H1 (cell line): ENCODE data around the gene LAMA3. TPM values are rescaled to one million over a fixed set of nuclear protein-coding genes. Genes with fewer than 3 reads are reported as not detected.

Experiments
- CTCF ChIA-PET: fragments of 300-600 bp; sonication (Branson Sonifier 250); formaldehyde crosslinking; loops from one replicate; lab custom pipeline; 2021; ENCODE audit not compliant: partially characterized antibody; lab: Charles Lee
- POLR2A ChIA-PET: fragments of 300-600 bp; sonication (Branson Sonifier 250); formaldehyde crosslinking; loops from one replicate; lab custom pipeline; 2021; ENCODE audit warnings: inconsistent platforms; ENCODE audit not compliant: partially characterized antibody; lab: Charles Lee
- DNase-seq, 2 experiments: peaks; one replicate each; pipeline versions ENCODE4 v3.0.0 to v3.0.0-alpha.2; 2010 to 2022; ENCODE audit warnings: low spot score in 2 of 2, low read depth in 1 of 2, mixed read lengths in 1 of 2
- FAIRE-seq: peaks from 2 replicates; lab custom pipeline; 2011; peaks lifted over from hg19 to GRCh38; lab: Jason Lieb, UNC
- H2AFZ ChIP-seq: 2 replicates; pipeline ENCODE4 v1.8.1; 2012; ENCODE audit warnings: low read length, inconsistent platforms
- H2AK5ac ChIP-seq: 2 replicates; pipeline ENCODE4 v1.6.1; 2013; ENCODE audit warnings: low read depth, low read length
- H2BK120ac ChIP-seq: replicated peaks from 2 replicates; pipeline ENCODE3; 2013; ENCODE audit warnings: low read depth, low read length, inconsistent platforms
- H2BK12ac ChIP-seq: 2 replicates; pipeline ENCODE4 v1.6.1; 2013; ENCODE audit warnings: low read depth, low read length
- H2BK15ac ChIP-seq: 2 replicates; pipeline ENCODE4 v1.6.1; 2013; ENCODE audit warnings: low read length
- H2BK20ac ChIP-seq: 2 replicates; pipeline ENCODE4 v1.6.1; 2013; ENCODE audit warnings: low read length
- H2BK5ac ChIP-seq: 2 replicates; pipeline ENCODE4 v1.6.1; 2013; ENCODE audit warnings: low read depth, low read length
- H3K14ac ChIP-seq: 2 replicates; pipeline ENCODE4 v1.6.1; 2013; ENCODE audit warnings: inconsistent platforms; ENCODE audit not compliant: insufficient read length
- H3K18ac ChIP-seq: 2 replicates; pipeline ENCODE4 v1.6.1; 2013; ENCODE audit warnings: low read length; ENCODE audit errors: extremely low read depth
- H3K23ac ChIP-seq: 2 replicates; pipeline ENCODE4 v1.6.1; 2013; ENCODE audit warnings: inconsistent platforms; ENCODE audit not compliant: insufficient read length
- H3K23me2 ChIP-seq: 2 replicates; pipeline ENCODE4 v1.6.1; 2013; ENCODE audit warnings: low read depth, low read length
- H3K27ac ChIP-seq: 2 replicates; pipeline ENCODE4 v1.6.1; 2011; ENCODE audit warnings: low read depth, low read length, inconsistent platforms
- H3K27me3 ChIP-seq, 4 experiments: replicated peaks in 1 of 4; 1 replicate in 1 of 4; 2 replicates in 3 of 4; pipeline versions ENCODE4 v1.6.1 to v1.8.1; 2011 to 2013; ENCODE audit warnings: low read length in 3 of 4, mild to moderate bottlenecking in 3 of 4, inconsistent platforms in 2 of 4, mixed read lengths in 2 of 4, moderate library complexity in 1 of 4; ENCODE audit not compliant: control insufficient read depth in 3 of 4, insufficient read depth in 3 of 4; ENCODE audit errors: extremely low read depth in 1 of 4
- H3K36me3 ChIP-seq, 4 experiments: 2 replicates each; pipeline versions ENCODE4 v1.6.1 to v1.8.1; 2011 to 2013; ENCODE audit warnings: mild to moderate bottlenecking in 4 of 4, low read length in 3 of 4, moderate library complexity in 2 of 4, control low read depth in 1 of 4, inconsistent platforms in 1 of 4; ENCODE audit not compliant: insufficient read depth in 4 of 4, control insufficient read depth in 2 of 4
- H3K4ac ChIP-seq: replicated peaks from 2 replicates; pipeline ENCODE3; 2013; ENCODE audit warnings: low read length, low read depth, mixed read lengths, inconsistent platforms; ENCODE audit not compliant: insufficient read length
- H3K4me1 ChIP-seq, 4 experiments: replicated peaks in 1 of 4; 1 replicate in 1 of 4; 2 replicates in 3 of 4; pipeline versions ENCODE4 v1.6.1 to v1.8.1; 2011 to 2013; ENCODE audit warnings: low read length in 3 of 4, inconsistent platforms in 2 of 4, mixed read lengths in 1 of 4; ENCODE audit not compliant: insufficient read depth in 4 of 4, control insufficient read depth in 3 of 4
- H3K4me2 ChIP-seq, 2 experiments: 2 replicates each; pipeline versions ENCODE4 v1.6.1 to v1.8.1; 2011 to 2013; ENCODE audit warnings: low read depth in 2 of 2, low read length in 2 of 2, control low read depth in 1 of 2, inconsistent platforms in 1 of 2, mild to moderate bottlenecking in 1 of 2; ENCODE audit not compliant: insufficient read depth in 1 of 2
- H3K4me3 ChIP-seq, 4 experiments: fragments of 200-600, 300-600 bp in 1 of 4; sonication (generic), shearing (Covaris generic), sonication (Bioruptor Twin) in 1 of 4; 2 replicates each; pipeline versions ENCODE4 v1.5.1 to v1.8.1; 2011 to 2016; ENCODE audit warnings: low read length in 4 of 4, low read depth in 3 of 4, control low read depth in 2 of 4, inconsistent platforms in 2 of 4, mild to moderate bottlenecking in 2 of 4, mixed read lengths in 1 of 4, moderate library complexity in 1 of 4; ENCODE audit not compliant: insufficient read depth in 2 of 4; ENCODE audit errors: extremely low read depth in 1 of 4
- H3K56ac ChIP-seq: replicated peaks from 2 replicates; pipeline ENCODE3; 2013; ENCODE audit warnings: low read depth, mild to moderate bottlenecking, mixed read lengths, low read length, inconsistent platforms; ENCODE audit not compliant: insufficient read length
- H3K79me1 ChIP-seq: 2 replicates; pipeline ENCODE4 v1.6.1; 2013; ENCODE audit warnings: low read depth, low read length, control low read depth
- H3K79me2 ChIP-seq, 2 experiments: 2 replicates each; pipeline versions ENCODE4 v1.6.1 to v1.8.1; 2012 to 2013; ENCODE audit warnings: low read length in 2 of 2, mild to moderate bottlenecking in 2 of 2, inconsistent platforms in 1 of 2; ENCODE audit not compliant: insufficient read depth in 2 of 2, control insufficient read depth in 1 of 2
- H3K9ac ChIP-seq, 4 experiments: replicated peaks in 1 of 4; 1 replicate in 1 of 4; 2 replicates in 3 of 4; pipeline versions ENCODE4 v1.6.1 to v1.8.1; 2011 to 2013; ENCODE audit warnings: low read depth in 3 of 4, low read length in 3 of 4, control low read depth in 2 of 4, mild to moderate bottlenecking in 2 of 4, moderate library complexity in 2 of 4, inconsistent platforms in 1 of 4; ENCODE audit errors: extremely low read depth in 1 of 4
- H3K9me3 ChIP-seq, 2 experiments: 2 replicates each; pipeline versions ENCODE4 v1.6.1 to v1.8.1; 2012 to 2013; ENCODE audit warnings: mild to moderate bottlenecking in 2 of 2, moderate library complexity in 2 of 2, control low read depth in 1 of 2, inconsistent platforms in 1 of 2, low read depth in 1 of 2, low read length in 1 of 2, mixed read lengths in 1 of 2; ENCODE audit not compliant: insufficient read depth in 2 of 2
- H4K20me1 ChIP-seq, 2 experiments: replicated peaks in 1 of 2; 2 replicates each; pipeline versions ENCODE3 to v1.8.1; 2011 to 2013; ENCODE audit warnings: inconsistent platforms in 2 of 2, low read length in 2 of 2, mild to moderate bottlenecking in 1 of 2; ENCODE audit not compliant: insufficient read depth in 2 of 2, control insufficient read depth in 1 of 2
- H4K5ac ChIP-seq: 2 replicates; pipeline ENCODE4 v1.6.1; 2013; ENCODE audit warnings: low read length, low read depth, mixed read lengths, inconsistent platforms; ENCODE audit not compliant: insufficient read length
- H4K8ac ChIP-seq: 2 replicates; pipeline ENCODE4 v1.8.0; 2013; ENCODE audit warnings: mild to moderate bottlenecking, moderate library complexity, low read length, inconsistent platforms; ENCODE audit not compliant: insufficient read depth; ENCODE audit errors: extremely low read depth
- H4K91ac ChIP-seq: replicated peaks from 2 replicates; pipeline ENCODE3; 2013; ENCODE audit warnings: low read length, mixed read lengths, inconsistent platforms; ENCODE audit not compliant: insufficient read length
- CBX8 ChIP-seq: fragments of 300-800, 300-1000 bp; sonication (generic); IDR thresholded peaks from 2 replicates; pipeline ENCODE4 v1.7.1; 2016; ENCODE audit warnings: low read depth, low read length, borderline replicate concordance
- CTCF ChIP-seq, 3 experiments: IDR thresholded peaks; 1 replicate in 2 of 3; 2 replicates in 1 of 3; pipeline versions ENCODE4 v1.5.1 to v1.6.1; 2011; ENCODE audit warnings: low read length in 3 of 3, mild to moderate bottlenecking in 3 of 3, inconsistent platforms in 2 of 3, low read depth in 1 of 3, moderate library complexity in 1 of 3; ENCODE audit not compliant: insufficient read depth in 1 of 3; ENCODE audit errors: control extremely low read depth in 1 of 3
- KDM5A ChIP-seq: fragments of 200-600 bp; IDR thresholded peaks from 2 replicates; pipeline ENCODE4 v1.7.1; 2012; ENCODE audit warnings: mild to moderate bottlenecking, low read length, inconsistent platforms, mixed read lengths
- MAX ChIP-seq: IDR thresholded peaks from 2 replicates; pipeline ENCODE4 v1.6.1; 2012; ENCODE audit warnings: inconsistent platforms
- POU5F1 ChIP-seq: IDR thresholded peaks from 2 replicates; pipeline ENCODE4 v1.6.1; 2011; ENCODE audit warnings: low read depth, mild to moderate bottlenecking, low read length, moderate library complexity
- RAD21 ChIP-seq, 2 experiments: IDR thresholded peaks in 1 of 2; conservative IDR thresholded peaks in 1 of 2; 2 replicates each; pipeline ENCODE4 v1.6.1; 2011; ENCODE audit warnings: low read depth in 2 of 2, low read length in 2 of 2, improper control_type of control experiment in 1 of 2, inconsistent platforms in 1 of 2, mild to moderate bottlenecking in 1 of 2, moderate library complexity in 1 of 2
- RBBP5 ChIP-seq: IDR thresholded peaks from 2 replicates; pipeline ENCODE4 v1.7.1; 2012; ENCODE audit warnings: low read depth, mild to moderate bottlenecking, inconsistent platforms, low read length, moderate library complexity, borderline replicate concordance
- RXRA ChIP-seq: IDR thresholded peaks from 2 replicates; pipeline ENCODE4 v1.6.1; 2011; ENCODE audit warnings: low read depth, mild to moderate bottlenecking, low read length, moderate library complexity; ENCODE audit not compliant: insufficient read depth
- SIN3A ChIP-seq, 2 experiments: IDR thresholded peaks in 1 of 2; conservative IDR thresholded peaks in 1 of 2; 2 replicates each; pipeline ENCODE4 v1.6.1; 2011 to 2012; ENCODE audit warnings: low read length in 2 of 2, improper control_type of control experiment in 1 of 2, low read depth in 1 of 2, mild to moderate bottlenecking in 1 of 2
- TAF1 ChIP-seq: IDR thresholded peaks from 2 replicates; pipeline ENCODE4 v1.6.1; 2011; ENCODE audit warnings: mild to moderate bottlenecking, low read depth, low read length
- polyA plus RNA-seq, 7 experiments: library from polyadenylated mRNA; depleted of rRNA in 3 of 7; stranded (reverse) in 5 of 7; unstranded in 2 of 7; fragments of >200 nt in 5 of 7; fragments of 200-250 nt in 2 of 7; gene quantifications; 1 replicate in 5 of 7; 2 replicates in 1 of 7; 4 replicates in 1 of 7; pipeline versions ENCODE4 v1.2.1 to v1.2.3, GENCODE V29; 2011 to 2013; ENCODE audit warnings: missing spikeins in 2 of 7, mixed read lengths in 2 of 7
- total RNA-seq: library from RNA; stranded (reverse); fragmentation: NEBNext Ultra II Directional; extraction: Animal tissue kit (Norgen Biotek cat#: 25700); gene quantifications from 2 replicates; pipeline ENCODE4 v1.2.1, GENCODE V29; 2021

LAMA3 gene
- total and polyA plus RNA-seq, 2 of the 8 experiments (the other 6 are each of a cell fraction or from before 2014, with no cell fraction given) = 0.76 to 5.0 TPM

- no peak overlapping the region for H3K9ac ChIP-seq
- no peak overlapping the region for H2AK5ac ChIP-seq
- DNase-seq = no peak
- no peak overlapping the region for H2BK15ac ChIP-seq
- no peak overlapping the region for H4K5ac ChIP-seq
- H2BK5ac ChIP-seq = no peak overlapping the region
- no peak for TF ChIP-seq TAF1
- TF ChIP-seq POU5F1 = no peak
- TF ChIP-seq RXRA = no peak
- no peak for TF ChIP-seq SIN3A (conservative IDR thresholded peaks at IDR 0.05 in 1 of 2, IDR thresholded peaks at IDR 0.05 in 1 of 2; ENCODE audit: low read depth in 1 of 2, low read length in 2 of 2)
- no peak for TF ChIP-seq MAX
- no peak for TF ChIP-seq CBX8
- no peak for TF ChIP-seq RBBP5
- no peak for TF ChIP-seq KDM5A
- no peak for TF ChIP-seq RAD21 (IDR thresholded peaks at IDR 0.05 in 1 of 2, conservative IDR thresholded peaks at IDR 0.05 in 1 of 2; ENCODE audit: low read depth in 2 of 2, low read length in 2 of 2)
- no peak for TF ChIP-seq CTCF (IDR thresholded peaks at IDR 0.05; ENCODE audit: control extremely low read depth in 1 of 3, insufficient read depth in 1 of 3, low read depth in 1 of 3, low read length in 3 of 3)
- TF ChIP-seq, all 59 proteins: peak for 0
- no peaks in the 10 kb centered on the region for H3K27me3 ChIP-seq
- H3K18ac ChIP-seq = no peak overlapping the region
- no peak overlapping the region for H2AFZ ChIP-seq
- no peak overlapping the region for H3K27ac ChIP-seq
- no peak overlapping the region for H2BK20ac ChIP-seq
- no peak overlapping the region for H4K91ac ChIP-seq
- CTCF ChIA-PET = interaction anchor here (0.6 to 3.3 kb wide), 4 partner anchors 16 to 184 kb away, joined by 3 to 13 read pairs (median 3); no protein-coding TSS in a partner anchor
- no peaks in the 10 kb centered on the region for H3K4me1 ChIP-seq
- no peaks in the 10 kb centered on the region for H3K79me2 ChIP-seq
- POLR2A ChIA-PET = interaction anchor here (0.7 to 0.8 kb wide), 2 partner anchors 87 to 221 kb away, joined by 3 read pairs; no protein-coding TSS in a partner anchor
- H2BK120ac ChIP-seq = no peak overlapping the region
- no peak overlapping the region for H4K8ac ChIP-seq
- H3K9me3 ChIP-seq = no peaks in the 10 kb centered on the region
- H3K4me2 ChIP-seq = no peak overlapping the region
- no peak overlapping the region for H3K14ac ChIP-seq
- H3K79me1 ChIP-seq = no peaks in the 10 kb centered on the region
- no peak overlapping the region for H3K4me3 ChIP-seq
- H3K36me3 ChIP-seq = no peaks in the 10 kb centered on the region
- H3K23ac ChIP-seq = no peak overlapping the region
- no peak for FAIRE-seq
- no peak overlapping the region for H3K4ac ChIP-seq
- H3K23me2 ChIP-seq = no peaks in the 10 kb centered on the region
- no peak overlapping the region for H3K56ac ChIP-seq
- no peak overlapping the region for H2BK12ac ChIP-seq
- no peaks in the 10 kb centered on the region for H4K20me1 ChIP-seq
These were observed 245.6 kb downstream of the LAMA3 start for GRCh38 chr18:23934863-23935262.
